ENCODE results near the gene GRK4.
"Not testable (repeated sequence)": the region's sequence is repeated elsewhere in the genome, so short reads cannot be mapped to it uniquely, and the experiment has no call there.

The GRK4 gene

GRCh38 chr4:2930758-2931511, 32.4 kb upstream of the GRK4 start:
- DNase-seq (ENCODE audit: low spot score), result no peak

GRCh38 chr4:2931512-2932301, 31.7 kb upstream of the GRK4 start:
- DNase-seq (ENCODE audit: low spot score), result peak; percentile 59

GRCh38 chr4:2932321-2932950, 30.9 kb upstream of the GRK4 start:
- DNase-seq (ENCODE audit: low spot score), result no peak

- no peak for DNase-seq (ENCODE audit: low spot score)
Observed at GRCh38 chr4:2932951-2933565, 30.3 kb upstream of the GRK4 start.

- no peak for DNase-seq (ENCODE audit: low spot score)
Observed at GRCh38 chr4:2933566-2934076, 29.8 kb upstream of the GRK4 start.

- DNase-seq (ENCODE audit: low spot score), result peak; percentile 46
Observed at GRCh38 chr4:2934077-2934812, 29.1 kb upstream of the GRK4 start.

- peak; percentile 94 for DNase-seq (ENCODE audit: low spot score)
Observed at GRCh38 chr4:2934813-2935761, 28.3 kb upstream of the GRK4 start.

GRCh38 chr4:2935762-2936743, 27.3 kb upstream of the GRK4 start:
- peak; percentile 57 for DNase-seq (ENCODE audit: low spot score)

GRCh38 chr4:2936773-2937145, 26.6 kb upstream of the GRK4 start:
- peak; percentile 35 for DNase-seq (ENCODE audit: low spot score)

GRCh38 chr4:2937146-2937857, 26.1 kb upstream of the GRK4 start:
- no peak for DNase-seq (ENCODE audit: low spot score)

- no peak for DNase-seq (ENCODE audit: low spot score)
Observed at GRCh38 chr4:2937986-2938385, 25.4 kb upstream of the GRK4 start.

GRCh38 chr4:2938411-2938810, 25.0 kb upstream of the GRK4 start:
- not testable (repeated sequence) for DNase-seq (ENCODE audit: low spot score)

GRCh38 chr4:2938906-2939305, 24.5 kb upstream of the GRK4 start:
- no peak for DNase-seq (ENCODE audit: low spot score)

GRCh38 chr4:2939383-2940243, 23.8 kb upstream of the GRK4 start:
- DNase-seq (ENCODE audit: low spot score), result no peak

GRCh38 chr4:2940267-2941137, 22.9 kb upstream of the GRK4 start:
- no peak for DNase-seq (ENCODE audit: low spot score)
